8988T (cell line): Measurements from ENCODE around the gene SEMA3E.

Source experiments
- DNase-seq: peaks from one replicate; pipeline ENCODE4 v3.0.0; 2011

Gene SEMA3E

GRCh38 chr7:83640731-83641537 lies 8.0 kb downstream of the SEMA3E start:
- DNase-seq, result no peak

- no peak for DNase-seq
These were observed 8.7 kb downstream of the SEMA3E start for GRCh38 chr7:83640240-83640639.

- DNase-seq, result no peak
These were observed 15.4 kb downstream of the SEMA3E start for GRCh38 chr7:83633516-83633915.

- no peak for DNase-seq
These were observed 19.6 kb downstream of the SEMA3E start for GRCh38 chr7:83629117-83629880.

GRCh38 chr7:83617858-83618257 lies 31.1 kb downstream of the SEMA3E start:
- DNase-seq, result no peak

- DNase-seq, result no peak
These were observed 34.8 kb downstream of the SEMA3E start for GRCh38 chr7:83614112-83614511.

- no peak for DNase-seq
These were observed 35.7 kb downstream of the SEMA3E start for GRCh38 chr7:83613232-83613631.

GRCh38 chr7:83611776-83612175 lies 37.2 kb downstream of the SEMA3E start:
- no peak for DNase-seq

GRCh38 chr7:83610649-83611304 lies 38.2 kb downstream of the SEMA3E start:
- DNase-seq, result no peak

- no peak for DNase-seq
These were observed 40.2 kb downstream of the SEMA3E start for GRCh38 chr7:83608716-83609115.

- DNase-seq, result no peak
These were observed 45.3 kb downstream of the SEMA3E start for GRCh38 chr7:83603649-83604048.

GRCh38 chr7:83599131-83599530 lies 49.8 kb downstream of the SEMA3E start:
- DNase-seq, result no peak

- DNase-seq, result no peak
These were observed 54.9 kb downstream of the SEMA3E start for GRCh38 chr7:83593921-83594475.

- no peak for DNase-seq
These were observed 60.2 kb downstream of the SEMA3E start for GRCh38 chr7:83588602-83589240.

GRCh38 chr7:83586281-83586680 lies 62.7 kb downstream of the SEMA3E start:
- no peak for DNase-seq

GRCh38 chr7:83581667-83582435 lies 67.1 kb downstream of the SEMA3E start:
- no peak for DNase-seq

GRCh38 chr7:83579740-83580139 lies 69.2 kb downstream of the SEMA3E start:
- DNase-seq, result no peak

GRCh38 chr7:83575436-83575835 lies 73.5 kb downstream of the SEMA3E start:
- no peak for DNase-seq

- DNase-seq, result no peak
These were observed 74.3 kb downstream of the SEMA3E start for GRCh38 chr7:83574616-83575015.

GRCh38 chr7:83562960-83563359 lies 86.0 kb downstream of the SEMA3E start:
- DNase-seq, result no peak

- no peak for DNase-seq
These were observed 86.7 kb downstream of the SEMA3E start for GRCh38 chr7:83562289-83562688.

GRCh38 chr7:83559887-83560286 lies 89.1 kb downstream of the SEMA3E start:
- DNase-seq, result no peak
